HEK293T (cell line): Measurements from ENCODE around the gene TNFAIP8L2.
"Not testable (repeated sequence)": the region's sequence is repeated elsewhere in the genome, so short reads cannot be mapped to it uniquely, and the experiment has no call there.

ENCODE experiments used
- CTCF ChIA-PET: fragments of 350-600 bp; formaldehyde crosslinking; extraction: SDS; loops from one replicate; lab custom pipeline; 2021; ENCODE audit warnings: antibody characterized with exemption, inconsistent platforms; lab: Yijun Ruan, JAX
- POLR2A ChIA-PET: fragments of 350-600 bp; formaldehyde crosslinking; extraction: SDS; loops from one replicate; lab custom pipeline; 2020; ENCODE audit warnings: antibody characterized with exemption, inconsistent platforms; lab: Yijun Ruan, JAX
- DNase-seq: peaks from one replicate; pipeline ENCODE4 v3.0.0; 2012; ENCODE audit warnings: mixed read lengths; ENCODE audit errors: extremely low spot score
- ARNT ChIP-seq: fragments of 450-650 bp; IDR thresholded peaks from 2 replicates; pipeline ENCODE4 v1.6.1; 2017; ENCODE audit warnings: mild to moderate bottlenecking
- BHLHE40 ChIP-seq: fragments of 450-650 bp; IDR thresholded peaks from 2 replicates; pipeline ENCODE4 v1.6.1; 2016; ENCODE audit warnings: mild to moderate bottlenecking, moderate library complexity, borderline replicate concordance
- CTBP1 ChIP-seq: fragments of 450-650 bp; IDR thresholded peaks from 2 replicates; pipeline ENCODE4 v1.6.1; 2016; ENCODE audit warnings: borderline replicate concordance
- ELF4 ChIP-seq: fragments of 450-650 bp; IDR thresholded peaks from 2 replicates; pipeline ENCODE4 v1.6.1; 2017; ENCODE audit warnings: antibody characterized with exemption
- FOXA1 ChIP-seq: fragments of 450-650 bp; IDR thresholded peaks from 2 replicates; pipeline ENCODE4 v1.6.1; 2016; ENCODE audit warnings: mild to moderate bottlenecking
- FOXK2 ChIP-seq: fragments of 450-650 bp; IDR thresholded peaks from 2 replicates; pipeline ENCODE4 v1.6.1; 2016; ENCODE audit warnings: mild to moderate bottlenecking
- FOXM1 ChIP-seq: fragments of 450-650 bp; IDR thresholded peaks from 2 replicates; pipeline ENCODE4 v1.6.1; 2017; ENCODE audit warnings: mild to moderate bottlenecking, borderline replicate concordance
- HDGF ChIP-seq: fragments of 450-650 bp; IDR thresholded peaks from 2 replicates; pipeline ENCODE4 v1.6.1; 2017; ENCODE audit warnings: antibody characterized with exemption, borderline replicate concordance
- L3MBTL2 ChIP-seq: fragments of 450-650 bp; conservative IDR thresholded peaks from 2 replicates; pipeline ENCODE4 v1.6.1; 2016; ENCODE audit warnings: mild to moderate bottlenecking
- LEF1 ChIP-seq: fragments of 450-650 bp; IDR thresholded peaks from 2 replicates; pipeline ENCODE4 v1.6.1; 2017; ENCODE audit warnings: mild to moderate bottlenecking, borderline replicate concordance
- NFRKB ChIP-seq: fragments of 450-650 bp; IDR thresholded peaks from 2 replicates; pipeline ENCODE4 v1.6.1; 2016; ENCODE audit warnings: mild to moderate bottlenecking, moderate library complexity
- PKNOX1 ChIP-seq: fragments of 450-650 bp; IDR thresholded peaks from 2 replicates; pipeline ENCODE4 v1.6.1; 2016
- SP1 ChIP-seq: fragments of 450-650 bp; IDR thresholded peaks from 2 replicates; pipeline ENCODE4 v1.6.1; 2017
- SUZ12 ChIP-seq: fragments of 450-650 bp; IDR thresholded peaks from 2 replicates; pipeline ENCODE4 v1.6.1; 2016; ENCODE audit warnings: mild to moderate bottlenecking
- TARDBP ChIP-seq: fragments of 450-650 bp; IDR thresholded peaks from 2 replicates; pipeline ENCODE4 v1.6.1; 2016
- ZNF384 ChIP-seq: fragments of 450-650 bp; IDR thresholded peaks from 2 replicates; pipeline ENCODE4 v1.6.1; 2016

The TNFAIP8L2 gene

GRCh38 chr1:151175863-151176262 lies 19.4 kb downstream of the TNFAIP8L2 start, which contains the start of gene TMOD4:
Gene TMOD4 (minus strand): TSS chr1:151175981. CDS start chr1:151174875, 1,106 bp downstream.
- TF ChIP-seq ELF4 (no peak), ZNF384 (no peak), L3MBTL2 (no peak), HDGF (no peak), LEF1 (no peak), ARNT (no peak), NFRKB (no peak), TARDBP (no peak), FOXA1 (no peak), FOXK2 (no peak), SP1 (no peak), BHLHE40 (no peak), FOXM1 (no peak), SUZ12 (no peak), PKNOX1 (no peak), CTBP1 (no peak)
- ChIA-PET POLR2A (interaction anchor here (0.9 to 6.1 kb wide), 3 partner anchors 10 to 14 kb away, joined by 4 to 40 read pairs (median 4); partner anchors contain the start of genes LYSMD1, SCNM1 and VPS72), CTCF (interaction anchor here (0.6 to 1.3 kb wide), 4 partner anchors 9 to 268 kb away, joined by 3 to 5 read pairs (median 4); no protein-coding TSS in a partner anchor)
- peak; percentile 72 for DNase-seq

DNA sequence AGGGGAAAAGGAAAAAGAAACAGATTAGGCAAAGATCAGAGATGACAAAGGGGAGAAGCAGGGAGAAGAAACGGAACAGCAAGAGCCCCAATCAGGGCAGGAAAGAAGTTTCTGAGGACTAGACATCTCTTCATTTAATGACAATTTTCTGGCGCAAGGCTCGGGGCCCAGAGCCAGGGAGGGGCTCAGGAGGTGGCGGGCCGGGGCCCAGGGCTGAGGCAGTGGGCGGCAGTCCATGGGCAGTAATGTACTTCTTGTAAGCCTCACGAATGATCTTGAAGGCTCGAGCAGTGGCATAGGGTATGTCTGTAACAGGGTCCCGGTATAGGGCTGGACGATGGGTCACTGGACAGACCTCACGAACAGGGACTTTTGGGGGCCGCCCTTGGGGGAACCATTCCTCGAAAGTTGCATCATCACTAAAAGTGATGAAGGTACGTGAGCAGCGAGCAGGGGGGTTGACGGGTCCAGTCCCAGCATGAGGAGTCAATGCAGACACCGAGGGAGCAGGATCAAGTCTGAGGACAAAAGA lies 20.1 kb downstream of the TNFAIP8L2 start:
- no peak for TF ChIP-seq HDGF
- no peak for TF ChIP-seq ARNT
- no peak for TF ChIP-seq LEF1
- TF ChIP-seq BHLHE40, result no peak
- no peak for TF ChIP-seq ZNF384
- TF ChIP-seq ELF4, result no peak
- TF ChIP-seq L3MBTL2, result no peak
- TF ChIP-seq FOXA1, result no peak
- no peak for TF ChIP-seq NFRKB
- TF ChIP-seq SP1, result no peak
- no peak for TF ChIP-seq SUZ12
- no peak for TF ChIP-seq CTBP1
- no peak for TF ChIP-seq TARDBP
- no peak for TF ChIP-seq FOXK2
- no peak for TF ChIP-seq FOXM1
- no peak for TF ChIP-seq PKNOX1
- CTCF ChIA-PET, result interaction anchor here (0.6 to 1.3 kb wide), 6 partner anchors 11 to 369 kb away, joined by 3 to 5 read pairs (median 3); partner anchors contain the start of genes CTSK, LYSMD1 and SCNM1
- DNase-seq, result no peak
- POLR2A ChIA-PET, result interaction anchor here (1.5 to 6.1 kb wide), 2 partner anchors 10 to 13 kb away, joined by 3 to 40 read pairs; partner anchors contain the start of genes LYSMD1, SCNM1 and VPS72

DNA sequence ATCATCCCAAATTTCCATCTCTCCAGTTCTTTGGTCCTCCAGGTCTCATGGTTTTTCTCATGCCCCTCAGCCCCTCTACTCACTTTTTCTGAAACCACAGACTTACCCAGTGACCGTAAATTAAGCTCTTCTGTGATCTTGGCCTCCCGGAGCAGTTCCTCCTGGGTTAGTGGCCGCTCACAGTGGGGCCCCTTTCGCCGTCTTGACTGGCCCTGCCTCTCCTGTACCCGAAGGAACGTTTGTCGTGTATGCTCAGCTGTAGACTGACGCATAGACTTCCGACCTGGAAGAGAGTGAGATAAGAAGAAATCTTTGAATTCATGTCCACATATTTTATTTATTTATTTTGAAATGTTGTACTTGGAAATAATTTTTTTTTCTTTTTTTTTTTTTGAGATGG lies 27.8 kb downstream of the TNFAIP8L2 start:
- POLR2A ChIA-PET, result no interaction called here
- no peak for TF ChIP-seq PKNOX1
- TF ChIP-seq L3MBTL2, result no peak
- TF ChIP-seq ARNT, result no peak
- TF ChIP-seq FOXK2, result no peak
- no peak for TF ChIP-seq FOXM1
- no peak for TF ChIP-seq NFRKB
- TF ChIP-seq SP1, result no peak
- TF ChIP-seq CTBP1, result no peak
- no peak for TF ChIP-seq ELF4
- TF ChIP-seq HDGF, result no peak
- TF ChIP-seq BHLHE40, result no peak
- CTCF ChIA-PET, result no interaction called here
- no peak for DNase-seq

- ChIA-PET CTCF (no interaction called here), POLR2A (interaction anchor here (1.3 kb wide), 1 partner anchor 16 kb away, joined by 3 read pairs; no protein-coding TSS in a partner anchor)
- no peak for TF ChIP-seq ELF4
- no peak for DNase-seq
These were observed 30.8 kb downstream of the TNFAIP8L2 start for GRCh38 chr1:151187205-151187604.

GRCh38 chr1:151188667-151189066 lies 32.2 kb downstream of the TNFAIP8L2 start:
- POLR2A ChIA-PET, result interaction anchor here (0.8 to 2.3 kb wide), 4 partner anchors 11 to 93 kb away, joined by 3 to 14 read pairs (median 3); partner anchors contain the start of gene ZNF687
- CTCF ChIA-PET, DNase-seq: not testable (repeated sequence)

DNA sequence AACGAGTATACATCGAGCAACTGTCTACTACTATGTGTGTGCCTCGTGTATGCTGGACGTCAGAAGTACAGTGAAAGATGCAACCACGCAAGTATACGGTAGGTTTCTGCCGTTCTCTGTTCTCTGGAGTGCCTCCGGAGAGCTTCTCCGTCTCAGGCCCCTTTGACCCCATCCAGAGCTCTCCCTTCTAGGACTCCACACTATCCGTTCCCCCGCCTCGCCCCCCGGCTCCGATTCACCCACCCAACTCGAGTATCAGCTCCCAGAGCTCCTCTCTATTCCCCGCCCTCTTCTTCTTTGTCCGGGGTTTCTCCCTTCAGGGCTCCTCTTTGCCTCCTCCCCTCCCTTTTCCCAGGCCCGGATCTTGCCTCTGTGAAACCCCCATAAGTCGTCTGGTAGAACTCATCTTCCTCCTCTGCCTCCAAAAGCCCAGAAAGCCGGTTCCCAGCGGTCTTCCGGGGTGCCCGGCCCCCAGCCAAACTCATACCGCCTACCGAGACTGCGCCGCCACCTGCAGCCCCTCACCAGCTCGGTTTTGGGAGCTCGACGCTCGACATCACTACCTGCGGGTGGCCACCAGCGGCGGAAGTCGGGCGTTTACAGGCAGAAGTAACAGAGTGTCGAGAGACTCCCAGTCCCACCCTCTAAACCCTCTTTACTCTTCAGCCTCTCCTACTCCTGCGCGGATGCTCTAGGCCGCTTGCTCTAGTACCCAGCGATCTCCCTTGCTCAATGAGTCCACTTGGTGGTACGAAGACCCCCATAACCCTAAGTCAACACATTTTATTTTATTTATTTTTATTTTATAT lies 33.4 kb downstream of the TNFAIP8L2 start, which contains the start of gene VPS72:
Gene VPS72 (minus strand): TSS at position 561 of the 809 bp plus-strand sequence. CDS start 76 bp downstream, at position 485.
- CTCF ChIA-PET, result interaction anchor here (0.6 to 1.0 kb wide), 2 partner anchors 90 to 96 kb away, joined by 3 to 4 read pairs; no protein-coding TSS in a partner anchor

More for the DNA sequence above, 33.4 kb downstream of the TNFAIP8L2 start, which contains the start of gene VPS72:
- DNase-seq, result peak; percentile 93
- POLR2A ChIA-PET, result interaction anchor here (0.5 to 2.3 kb wide), 46 partner anchors 9 to 573 kb away, joined by 3 to 40 read pairs (median 4); partner anchors contain the start of genes LYSMD1, MINDY1, MRPL9 and PIP5K1A
- TF ChIP-seq ELF4 (peak; percentile 91), FOXK2 (no peak), SUZ12 (no peak), ZNF384 (no peak), LEF1 (no peak), L3MBTL2 (peak; percentile 56), FOXA1 (no peak), CTBP1 (peak; percentile 53; the same call in 1 of the 2 replicates), TARDBP (no peak), HDGF (no peak), SP1 (no peak), FOXM1 (no peak), BHLHE40 (no peak), NFRKB (no peak), ARNT (no peak), PKNOX1 (no peak)
